T-helper 2 cell treated with Interferon-gamma antibody and Interleukin-4, amounts not matched to agents 5 μg/mL and 100 μg/mL, for 36 hours (primary cell): ENCODE measurements around the gene ADRB2.
"Not testable (repeated sequence)": the region's sequence is repeated elsewhere in the genome, so short reads cannot be mapped to it uniquely, and the experiment has no call there.

Experiments used
- DNase-seq: peaks from one replicate; pipeline ENCODE4 v3.0.0; 2021; ENCODE audit warnings: low spot score
- H3K27ac Mint-ChIP-seq: one replicate; pipeline ENCODE4 v1.8.0; 2021; ENCODE audit warnings: mild to moderate bottlenecking, mixed read lengths
- H3K27me3 Mint-ChIP-seq: one replicate; pipeline ENCODE4 v1.8.0; 2021; ENCODE audit warnings: low read depth, mixed read lengths
- H3K36me3 Mint-ChIP-seq: one replicate; pipeline ENCODE4 v1.8.0; 2021; ENCODE audit warnings: low read depth, mixed read lengths
- H3K4me1 Mint-ChIP-seq: one replicate; pipeline ENCODE4 v1.8.0; 2021; ENCODE audit warnings: low read depth, mixed read lengths
- H3K4me3 Mint-ChIP-seq: one replicate; pipeline ENCODE4 v1.8.0; 2022; ENCODE audit warnings: mild to moderate bottlenecking, moderate library complexity, mixed read lengths
- H3K9me3 Mint-ChIP-seq: one replicate; pipeline ENCODE4 v1.8.0; 2021; ENCODE audit warnings: mixed read lengths

The ADRB2 gene

DNA sequence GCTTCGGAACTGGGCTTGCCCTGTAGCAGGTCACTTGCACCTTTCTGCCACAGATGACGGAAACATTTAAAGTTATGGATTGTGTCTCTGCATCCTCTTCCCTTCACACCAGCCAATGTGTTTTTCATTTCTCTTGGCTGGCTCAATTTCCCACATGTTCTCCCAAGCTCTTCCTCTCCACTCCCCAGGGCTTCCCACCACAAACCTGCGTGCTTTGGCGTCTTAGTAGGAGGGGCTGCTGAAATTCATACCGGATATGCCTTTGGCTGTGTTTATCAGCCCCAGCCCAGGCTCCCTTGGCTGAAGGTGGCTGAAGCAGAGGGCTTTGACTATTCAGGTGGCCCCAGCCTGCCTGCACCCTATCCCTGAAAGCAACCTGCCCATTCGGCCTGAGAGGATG is 32.1 kb downstream of the ADRB2 start:
- DNase-seq = no peak
- no peak overlapping the region for H3K4me3 Mint-ChIP-seq
- H3K9me3 Mint-ChIP-seq = no peaks in the 10 kb centered on the region
- H3K27me3 Mint-ChIP-seq = peaks cover 11% of the 10 kb centered on the region
- H3K36me3 Mint-ChIP-seq = no peaks in the 10 kb centered on the region
- peaks cover 8% of the 10 kb centered on the region for H3K4me1 Mint-ChIP-seq
- no peak overlapping the region for H3K27ac Mint-ChIP-seq

DNA sequence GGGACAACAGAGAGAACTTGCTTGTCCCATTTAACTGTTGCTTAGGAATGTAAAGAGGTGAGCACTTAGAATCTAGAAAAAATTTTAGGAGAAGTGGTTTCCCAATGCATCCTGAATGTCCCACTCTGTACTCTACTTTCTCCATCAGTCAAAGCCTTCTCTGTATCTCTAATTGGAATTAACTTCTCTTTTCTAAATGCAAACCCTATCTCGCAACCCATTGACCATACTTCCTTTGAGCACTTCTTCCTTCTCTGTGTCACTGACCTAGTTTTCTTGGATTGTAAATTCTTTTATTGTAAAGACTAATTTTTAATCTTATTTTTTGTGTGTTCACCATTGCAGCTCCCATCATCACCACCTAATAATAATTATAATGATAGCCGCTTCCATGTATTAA is 33.3 kb downstream of the ADRB2 start:
- no peak overlapping the region for H3K27ac Mint-ChIP-seq
- H3K4me3 Mint-ChIP-seq = no peak overlapping the region
- H3K36me3 Mint-ChIP-seq = no peaks in the 10 kb centered on the region
- DNase-seq = no peak
- H3K9me3 Mint-ChIP-seq = no peaks in the 10 kb centered on the region
- peaks cover 5% of the 10 kb centered on the region for H3K4me1 Mint-ChIP-seq
- peaks cover 11% of the 10 kb centered on the region for H3K27me3 Mint-ChIP-seq

DNA sequence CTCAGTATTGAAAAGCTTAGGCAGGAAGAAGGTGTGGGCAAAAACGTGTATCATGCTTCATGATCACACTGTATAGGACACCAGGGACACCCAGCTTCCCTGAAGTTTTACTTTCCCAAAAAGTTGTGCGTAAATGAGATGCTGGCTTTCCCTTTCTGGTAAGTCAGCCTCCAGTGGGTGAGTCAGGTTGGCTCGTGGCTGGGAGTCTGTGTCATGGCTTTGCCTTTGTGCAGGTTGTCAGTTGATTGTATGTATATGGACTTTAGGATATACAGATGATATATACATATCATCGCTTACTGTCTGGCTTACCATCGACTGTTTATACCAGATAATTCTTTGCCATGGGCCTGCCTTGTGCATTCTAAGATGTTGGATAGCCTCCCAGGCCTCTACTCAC is 34.2 kb downstream of the ADRB2 start:
- Mint-ChIP-seq H3K4me3 (no peak overlapping the region), H3K36me3 (no peaks in the 10 kb centered on the region)

DNA sequence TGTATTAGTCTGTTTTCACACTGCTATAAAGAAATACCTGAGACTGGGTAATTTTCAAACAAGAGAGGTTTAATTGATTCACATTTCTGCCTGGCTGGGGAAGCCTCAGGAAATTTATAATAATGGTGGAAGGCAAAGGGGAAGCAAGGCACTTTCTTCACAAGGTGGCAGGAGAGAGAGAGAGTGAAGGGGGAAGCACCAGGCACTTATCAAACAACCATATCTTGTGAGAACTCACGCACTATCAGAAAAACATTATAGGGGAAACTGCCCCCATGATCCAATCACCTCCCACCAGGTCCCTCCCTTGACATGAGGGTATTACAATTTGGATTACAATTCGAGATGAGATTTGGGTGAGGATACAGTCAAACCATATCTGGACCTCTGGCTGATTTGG is 34.7 kb downstream of the ADRB2 start:
- no peak overlapping the region for H3K4me3 Mint-ChIP-seq
- H3K9me3 Mint-ChIP-seq = no peaks in the 10 kb centered on the region

More for the DNA sequence above, 34.2 kb downstream of the ADRB2 start:
- Mint-ChIP-seq H3K27me3 (peaks cover 11% of the 10 kb centered on the region), H3K9me3 (no peaks in the 10 kb centered on the region), H3K4me1 (peaks cover 3% of the 10 kb centered on the region), H3K27ac (no peak overlapping the region)
- DNase-seq = no peak

GRCh38 chr5:148861696-148862095 is 35.3 kb downstream of the ADRB2 start:
- Mint-ChIP-seq H3K27me3 (peaks cover 11% of the 10 kb centered on the region), H3K36me3 (no peaks in the 10 kb centered on the region), H3K27ac (no peak overlapping the region), H3K4me1 (no peaks in the 10 kb centered on the region), H3K9me3 (no peaks in the 10 kb centered on the region), H3K4me3 (no peak overlapping the region)
- DNase-seq = no peak

More for the DNA sequence above, 34.7 kb downstream of the ADRB2 start:
- peaks cover 2% of the 10 kb centered on the region for H3K4me1 Mint-ChIP-seq
- no peak overlapping the region for H3K27ac Mint-ChIP-seq
- H3K36me3 Mint-ChIP-seq = no peaks in the 10 kb centered on the region
- peaks cover 11% of the 10 kb centered on the region for H3K27me3 Mint-ChIP-seq
- DNase-seq = no peak

DNA sequence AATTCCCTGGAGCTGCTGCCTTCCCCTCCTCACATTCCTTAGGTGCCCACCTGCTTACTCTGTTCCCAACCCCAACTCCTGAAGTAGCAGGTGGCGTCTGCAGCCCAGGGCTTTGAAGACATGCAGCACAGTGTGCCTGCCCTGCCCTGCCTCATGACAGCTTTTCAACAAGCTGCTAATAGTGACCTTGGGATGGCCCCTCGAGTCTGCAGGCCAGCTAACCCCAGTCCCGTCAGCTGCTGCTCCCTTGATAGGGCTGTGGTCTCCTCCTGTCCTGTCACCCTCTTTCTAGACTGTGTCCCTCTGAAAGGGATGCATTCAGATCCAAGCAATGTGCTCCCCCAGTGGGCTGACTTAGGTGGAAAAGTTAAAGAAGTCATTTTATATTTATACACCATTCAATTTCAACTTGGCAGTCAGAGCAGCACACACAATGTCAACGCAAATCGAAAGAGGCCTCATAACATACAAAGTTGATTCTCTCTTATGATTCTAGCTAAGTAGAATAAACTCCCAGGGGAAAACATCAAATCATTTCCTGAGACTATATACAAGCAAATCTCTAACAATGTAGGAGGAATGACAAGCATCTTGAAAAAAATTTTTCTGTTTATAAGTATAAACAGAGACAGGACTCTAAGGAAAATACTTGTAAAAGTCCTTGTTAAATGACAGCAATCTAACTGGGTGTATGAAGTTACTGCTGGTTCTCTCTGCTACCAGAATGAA is 37.9 kb downstream of the ADRB2 start:
- DNase-seq = no peak
- H3K9me3 Mint-ChIP-seq = no peaks in the 10 kb centered on the region
- H3K36me3 Mint-ChIP-seq = no peaks in the 10 kb centered on the region
- peaks cover 5% of the 10 kb centered on the region for H3K27me3 Mint-ChIP-seq
- H3K4me3 Mint-ChIP-seq = no peak overlapping the region
- no peak overlapping the region for H3K27ac Mint-ChIP-seq
- H3K4me1 Mint-ChIP-seq = no peaks in the 10 kb centered on the region

GRCh38 chr5:148866024-148866423 is 39.6 kb downstream of the ADRB2 start:
- Mint-ChIP-seq H3K27ac (no peak overlapping the region), H3K4me1 (no peaks in the 10 kb centered on the region), H3K9me3 (no peaks in the 10 kb centered on the region), H3K4me3 (no peak overlapping the region), H3K27me3 (peaks cover under 1% of the 10 kb centered on the region), H3K36me3 (no peaks in the 10 kb centered on the region)
- no peak for DNase-seq

DNA sequence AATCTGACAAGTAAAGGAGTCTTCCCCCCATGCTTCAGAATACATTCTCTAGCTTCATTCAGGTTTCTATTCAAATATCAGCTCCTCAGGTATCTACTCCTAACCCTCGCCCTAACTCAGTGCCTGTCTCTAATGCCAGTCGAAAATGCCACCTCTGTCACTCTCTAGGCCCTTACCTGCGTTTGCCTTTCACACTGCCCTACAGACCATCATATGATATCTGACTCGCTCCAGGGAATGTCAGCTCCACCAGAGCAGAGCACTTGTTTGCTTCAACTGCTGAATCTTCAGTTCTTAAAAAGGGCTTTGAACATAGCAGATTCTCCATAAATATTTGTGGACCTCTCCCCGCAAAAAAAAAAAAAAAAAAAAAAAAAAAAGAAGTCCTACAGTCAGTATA is 46.7 kb downstream of the ADRB2 start:
- peaks cover 6% of the 10 kb centered on the region for H3K27me3 Mint-ChIP-seq
- H3K4me1 Mint-ChIP-seq = no peaks in the 10 kb centered on the region
- no peaks in the 10 kb centered on the region for H3K36me3 Mint-ChIP-seq
- H3K9me3 Mint-ChIP-seq = no peaks in the 10 kb centered on the region
- DNase-seq = no peak
- H3K27ac Mint-ChIP-seq = no peak overlapping the region
- no peak overlapping the region for H3K4me3 Mint-ChIP-seq

- H3K9me3 Mint-ChIP-seq = no peaks in the 10 kb centered on the region
These were observed 47.5 kb downstream of the ADRB2 start for GRCh38 chr5:148873690-148874485.

DNA sequence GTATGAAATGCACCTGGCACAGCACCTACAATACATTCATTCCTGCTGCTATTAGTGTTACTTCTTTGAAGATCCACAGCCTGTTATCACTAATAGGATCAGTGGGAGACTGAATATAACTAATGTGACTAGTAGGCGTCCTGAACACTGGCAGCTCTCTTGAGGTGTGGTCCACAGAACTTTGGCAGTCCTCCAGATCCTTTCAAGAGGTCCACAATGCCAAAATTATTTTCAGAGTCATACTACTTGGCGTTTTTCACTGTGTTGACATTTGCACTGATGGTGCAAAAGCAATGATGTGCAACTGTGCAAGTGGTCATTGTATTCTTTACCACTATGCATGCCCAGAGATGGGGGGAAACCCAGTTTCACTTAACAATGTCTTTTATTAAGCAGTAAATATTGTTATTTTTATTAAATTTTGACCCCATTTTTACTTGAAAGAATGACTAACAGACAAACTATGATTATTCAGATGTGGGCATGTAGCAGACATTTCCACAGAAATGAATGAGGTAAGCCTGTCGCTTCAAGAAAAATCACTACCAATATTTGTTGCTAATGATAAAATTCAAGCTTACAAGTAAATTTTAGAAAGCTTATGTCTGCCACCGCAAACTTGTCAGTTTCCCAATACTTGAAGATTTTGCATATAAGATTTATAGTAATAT is 48.9 kb downstream of the ADRB2 start:
- no peak for DNase-seq
- Mint-ChIP-seq H3K4me1 (no peaks in the 10 kb centered on the region), H3K27me3 (peaks cover 8% of the 10 kb centered on the region), H3K27ac (no peak overlapping the region), H3K4me3 (no peak overlapping the region), H3K9me3 (no peaks in the 10 kb centered on the region), H3K36me3 (no peaks in the 10 kb centered on the region)

More at GRCh38 chr5:148873690-148874485, 47.5 kb downstream of the ADRB2 start:
- Mint-ChIP-seq H3K27me3 (peaks cover 6% of the 10 kb centered on the region), H3K27ac (no peak overlapping the region), H3K36me3 (no peaks in the 10 kb centered on the region), H3K4me3 (no peak overlapping the region), H3K4me1 (no peaks in the 10 kb centered on the region)
- DNase-seq = no peak

- not testable (repeated sequence) for DNase-seq, H3K4me3 Mint-ChIP-seq, H3K27ac Mint-ChIP-seq, H3K4me1 Mint-ChIP-seq, H3K36me3 Mint-ChIP-seq, H3K9me3 Mint-ChIP-seq
- H3K27me3 Mint-ChIP-seq = peaks cover 12% of the 10 kb centered on the region
These were observed 51.0 kb downstream of the ADRB2 start for GRCh38 chr5:148877436-148877835.
